HepG2 (cell line): ENCODE measurements around the gene SERHL2. TPM values are rescaled to one million over a fixed set of nuclear protein-coding genes. Genes with fewer than 3 reads are reported as not detected.
A peak's percentile ranks its signal among the peaks of the same experiment; 100 is the strongest.

ENCODE experiments used
- AGO1 ChIP-seq: fragments of 200-400 bp; formaldehyde crosslinking; IDR thresholded peaks from 2 replicates; pipeline ENCODE4 v1.6.1; 2017; ENCODE audit warnings: mild to moderate bottlenecking, low read depth, low read length, moderate library complexity; ENCODE audit not compliant: poor library complexity, severe bottlenecking
- FLYWCH1 ChIP-seq: sonication (generic); formaldehyde crosslinking; IDR thresholded peaks from 2 replicates; pipeline ENCODE4 v1.8.1; 2023; ENCODE audit warnings: mild to moderate bottlenecking, missing genetic modification reagents
- GPN1 ChIP-seq: sonication (generic); formaldehyde crosslinking; IDR thresholded peaks from 2 replicates; pipeline ENCODE4 v1.5.1; 2020; ENCODE audit warnings: missing genetic modification reagents, borderline replicate concordance
- GZF1 ChIP-seq: sonication (generic); formaldehyde crosslinking; IDR thresholded peaks from 2 replicates; pipeline ENCODE4 v1.5.1; 2020; ENCODE audit warnings: mild to moderate bottlenecking, missing genetic modification reagents
- MXD4 ChIP-seq: IDR thresholded peaks from 2 replicates; pipeline ENCODE4 v1.6.1; 2016; ENCODE audit warnings: mild to moderate bottlenecking, missing biosample characterization, missing genetic modification reagents
- NAIF1 ChIP-seq: sonication (generic); formaldehyde crosslinking; IDR thresholded peaks from 2 replicates; pipeline ENCODE4 v1.5.0; 2020; ENCODE audit warnings: mild to moderate bottlenecking, missing genetic modification reagents, borderline replicate concordance
- NFKB2 ChIP-seq: sonication (generic); formaldehyde crosslinking; IDR thresholded peaks from 2 replicates; pipeline ENCODE4 v1.4.0; 2020; ENCODE audit warnings: missing genetic modification reagents, borderline replicate concordance
- NPAS2 ChIP-seq: sonication (generic); formaldehyde crosslinking; IDR thresholded peaks from 2 replicates; pipeline ENCODE4 v1.8.0; 2022; ENCODE audit warnings: mild to moderate bottlenecking, missing genetic modification reagents, borderline replicate concordance
- ONECUT2 ChIP-seq: sonication (generic); formaldehyde crosslinking; IDR thresholded peaks from 2 replicates; pipeline ENCODE4 v1.4.0; 2020; ENCODE audit warnings: missing genetic modification reagents
- SMARCC2 ChIP-seq: fragments of 450-650 bp; IDR thresholded peaks from 2 replicates; pipeline ENCODE4 v1.6.1; 2017; ENCODE audit warnings: antibody characterized with exemption, mild to moderate bottlenecking
- SMYD3 ChIP-seq: sonication (generic); formaldehyde crosslinking; IDR thresholded peaks from 2 replicates; pipeline ENCODE4 v1.8.1; 2023; ENCODE audit warnings: mild to moderate bottlenecking, missing genetic modification reagents
- SOX5 ChIP-seq: IDR thresholded peaks from 2 replicates; pipeline ENCODE4 v1.6.1; 2016; ENCODE audit warnings: borderline replicate concordance
- TAF15 ChIP-seq: fragments of 200-400 bp; formaldehyde crosslinking; IDR thresholded peaks from one replicate; pipeline ENCODE4 v1.6.1; 2018; ENCODE audit warnings: mild to moderate bottlenecking, low read depth, low read length; ENCODE audit not compliant: poor library complexity, severe bottlenecking
- ZC3H4 ChIP-seq: sonication (generic); formaldehyde crosslinking; IDR thresholded peaks from 2 replicates; pipeline ENCODE4 v1.4.0; 2020; ENCODE audit warnings: missing genetic modification reagents, borderline replicate concordance
- ZMYM2 ChIP-seq: sonication (generic); formaldehyde crosslinking; IDR thresholded peaks from 2 replicates; pipeline ENCODE4 v1.8.0; 2022; ENCODE audit warnings: mild to moderate bottlenecking, missing genetic modification reagents
- ZNF383 ChIP-seq: sonication (generic); formaldehyde crosslinking; IDR thresholded peaks from 2 replicates; pipeline ENCODE4 v1.4.0; 2020; ENCODE audit warnings: missing genetic modification reagents, mild to moderate bottlenecking, borderline replicate concordance
- ZNF432 ChIP-seq: sonication (generic); formaldehyde crosslinking; IDR thresholded peaks from 2 replicates; pipeline ENCODE4 v1.5.0; 2020; ENCODE audit warnings: missing genetic modification reagents, mild to moderate bottlenecking, borderline replicate concordance
- ZNF550 ChIP-seq: sonication (generic); formaldehyde crosslinking; IDR thresholded peaks from 2 replicates; pipeline ENCODE4 v1.4.0; 2020; ENCODE audit warnings: mild to moderate bottlenecking, missing genetic modification reagents, borderline replicate concordance
- ZNF562 ChIP-seq: sonication (generic); formaldehyde crosslinking; IDR thresholded peaks from 2 replicates; pipeline ENCODE4 v1.8.0; 2022; ENCODE audit warnings: missing genetic modification reagents, borderline replicate concordance
- ZNF7 ChIP-seq: IDR thresholded peaks from 2 replicates; pipeline ENCODE4 v1.6.1; 2016; ENCODE audit warnings: missing biosample characterization, missing genetic modification reagents
- ZNF703 ChIP-seq: sonication (generic); formaldehyde crosslinking; IDR thresholded peaks from 2 replicates; pipeline ENCODE4 v1.5.1; 2020; ENCODE audit warnings: missing genetic modification reagents, mild to moderate bottlenecking, moderate library complexity, borderline replicate concordance
- ZNF775 ChIP-seq: sonication (generic); formaldehyde crosslinking; IDR thresholded peaks from 2 replicates; pipeline ENCODE4 v1.4.0; 2020; ENCODE audit warnings: missing genetic modification reagents, mild to moderate bottlenecking, moderate library complexity, borderline replicate concordance
- ZNF850 ChIP-seq: sonication (generic); formaldehyde crosslinking; conservative IDR thresholded peaks from 2 replicates; pipeline ENCODE4 v1.9.0; 2021; ENCODE audit warnings: mild to moderate bottlenecking, missing genetic modification reagents
- ZSCAN29 ChIP-seq: sonication (generic); formaldehyde crosslinking; conservative IDR thresholded peaks from 2 replicates; pipeline ENCODE4 v1.4.0; 2020; ENCODE audit warnings: mild to moderate bottlenecking, missing genetic modification reagents
- polyA plus RNA-seq, 8 experiments: library from polyadenylated mRNA; depleted of rRNA in 3 of 8; stranded (reverse) in 7 of 8; unstranded in 1 of 8; fragments of >200 nt; fragmentation: Illumina TruSeq in 4 of 8; extraction: Trizol in 4 of 8; gene quantifications; 2 replicates each; pipeline versions ENCODE4 v1.2.1 to v1.2.3, GENCODE V29; 2011 to 2016; ENCODE audit warnings: low read depth in 4 of 8, missing spikeins in 1 of 8, mixed read lengths in 1 of 8; ENCODE audit not compliant: insufficient read depth in 1 of 8
- total RNA-seq, 5 experiments: library from RNA; depleted of rRNA; stranded (reverse); fragments of >200 nt; fragmentation: Illumina TruSeq; extraction: Trizol; gene quantifications; 2 replicates each; pipeline ENCODE4 v1.2.3, GENCODE V29; 2016; ENCODE audit warnings: low read depth in 1 of 5
- TF ChIP-seq, protein P1 (sequence below), 2 experiments: fragments of 450-650 bp in 1 of 2; sonication (generic) in 1 of 2; formaldehyde crosslinking; IDR thresholded peaks; 2 replicates each; pipeline versions ENCODE4 v1.5.0 to v1.8.0; 2020 to 2022; ENCODE audit warnings: mild to moderate bottlenecking in 1 of 2, missing genetic modification reagents in 1 of 2
- TF ChIP-seq, protein P2 (sequence below): sonication (generic); formaldehyde crosslinking; IDR thresholded peaks from 2 replicates; pipeline ENCODE4 v1.4.0; 2020; ENCODE audit warnings: missing genetic modification reagents
- TF ChIP-seq, protein P3 (sequence below): sonication (generic); formaldehyde crosslinking; IDR thresholded peaks from 2 replicates; pipeline ENCODE4 v1.4.0; 2020; ENCODE audit warnings: missing genetic modification reagents, mild to moderate bottlenecking, borderline replicate concordance

SERHL2 gene
- total and polyA plus RNA-seq, 2 of the 13 experiments (the other 11 are each of a cell fraction or from before 2014, with no cell fraction given): 1.0 to 1.8 TPM

DNA sequence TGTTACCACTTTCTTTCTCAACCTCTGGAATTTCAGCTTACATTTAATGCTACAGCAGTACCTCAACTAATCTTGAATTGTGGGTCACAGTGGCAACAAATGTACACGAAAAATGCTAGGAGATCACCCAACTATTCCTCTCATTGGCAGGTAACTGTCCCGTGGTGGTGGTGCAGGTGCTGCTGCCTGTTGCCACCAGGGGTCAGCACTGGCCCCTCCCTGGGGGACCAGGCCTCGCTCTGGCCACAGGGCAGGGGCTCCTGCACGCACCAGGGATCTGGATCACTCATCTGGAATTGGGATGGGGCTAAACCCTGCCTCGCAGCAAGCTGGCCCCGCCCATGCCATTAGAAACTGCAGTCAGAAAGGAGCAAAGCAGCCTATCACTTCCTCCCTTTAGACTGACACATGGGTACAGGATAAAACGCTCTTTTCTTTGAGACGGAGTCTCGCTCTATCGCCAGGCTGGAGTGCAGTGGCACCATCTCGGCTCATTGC is 67.8 kb downstream of the SERHL2 start (continued):
- TF ChIP-seq ZNF7 (CRISPR knock-in tag) (no peak), NFKB2 (peak; percentile 45; the same call in 1 of the 2 replicates), AGO1 (no peak), ZNF550 (CRISPR knock-in tag) (no peak), SMYD3 (CRISPR knock-in tag) (no peak), ZNF775 (CRISPR knock-in tag) (no peak), FLYWCH1 (CRISPR knock-in tag) (no peak), ZNF703 (CRISPR knock-in tag) (no peak), ZNF850 (CRISPR knock-in tag) (no peak), ZNF383 (no peak), TAF15 (no peak), ZMYM2 (CRISPR knock-in tag) (no peak), MXD4 (no peak), ZSCAN29 (CRISPR knock-in tag) (0 out of 2 replicates have a peak, but pooled peaks have one; percentile 26), ZNF432 (no peak), NAIF1 (CRISPR knock-in tag) (no peak), ZC3H4 (CRISPR knock-in tag) (no peak), NPAS2 (CRISPR knock-in tag) (no peak), GPN1 (CRISPR knock-in tag) (no peak), ONECUT2 (no peak), ZNF562 (no peak), SOX5 (no peak), SMARCC2 (no peak), GZF1 (CRISPR knock-in tag) (no peak)
- TF ChIP-seq, protein P1, sequence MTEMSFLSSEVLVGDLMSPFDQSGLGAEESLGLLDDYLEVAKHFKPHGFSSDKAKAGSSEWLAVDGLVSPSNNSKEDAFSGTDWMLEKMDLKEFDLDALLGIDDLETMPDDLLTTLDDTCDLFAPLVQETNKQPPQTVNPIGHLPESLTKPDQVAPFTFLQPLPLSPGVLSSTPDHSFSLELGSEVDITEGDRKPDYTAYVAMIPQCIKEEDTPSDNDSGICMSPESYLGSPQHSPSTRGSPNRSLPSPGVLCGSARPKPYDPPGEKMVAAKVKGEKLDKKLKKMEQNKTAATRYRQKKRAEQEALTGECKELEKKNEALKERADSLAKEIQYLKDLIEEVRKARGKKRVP (CRISPR knock-in tag; IDR thresholded peaks at IDR 0.05): no peak
- TF ChIP-seq, protein P2, sequence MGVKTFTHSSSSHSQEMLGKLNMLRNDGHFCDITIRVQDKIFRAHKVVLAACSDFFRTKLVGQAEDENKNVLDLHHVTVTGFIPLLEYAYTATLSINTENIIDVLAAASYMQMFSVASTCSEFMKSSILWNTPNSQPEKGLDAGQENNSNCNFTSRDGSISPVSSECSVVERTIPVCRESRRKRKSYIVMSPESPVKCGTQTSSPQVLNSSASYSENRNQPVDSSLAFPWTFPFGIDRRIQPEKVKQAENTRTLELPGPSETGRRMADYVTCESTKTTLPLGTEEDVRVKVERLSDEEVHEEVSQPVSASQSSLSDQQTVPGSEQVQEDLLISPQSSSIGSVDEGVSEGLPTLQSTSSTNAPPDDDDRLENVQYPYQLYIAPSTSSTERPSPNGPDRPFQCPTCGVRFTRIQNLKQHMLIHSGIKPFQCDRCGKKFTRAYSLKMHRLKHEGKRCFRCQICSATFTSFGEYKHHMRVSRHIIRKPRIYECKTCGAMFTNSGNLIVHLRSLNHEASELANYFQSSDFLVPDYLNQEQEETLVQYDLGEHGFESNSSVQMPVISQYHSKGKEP: no peak
- TF ChIP-seq, protein P3, sequence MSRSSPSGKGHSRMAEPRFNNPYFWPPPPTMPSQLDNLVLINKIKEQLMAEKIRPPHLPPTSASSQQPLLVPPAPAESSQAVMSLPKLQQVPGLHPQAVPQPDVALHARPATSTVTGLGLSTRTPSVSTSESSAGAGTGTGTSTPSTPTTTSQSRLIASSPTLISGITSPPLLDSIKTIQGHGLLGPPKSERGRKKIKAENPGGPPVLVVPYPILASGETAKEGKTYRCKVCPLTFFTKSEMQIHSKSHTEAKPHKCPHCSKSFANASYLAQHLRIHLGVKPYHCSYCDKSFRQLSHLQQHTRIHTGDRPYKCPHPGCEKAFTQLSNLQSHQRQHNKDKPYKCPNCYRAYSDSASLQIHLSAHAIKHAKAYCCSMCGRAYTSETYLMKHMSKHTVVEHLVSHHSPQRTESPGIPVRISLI (CRISPR knock-in tag): 0 out of 2 replicates have a peak, but pooled peaks have one; percentile 13
